ENCODE data around the gene UGT2B28. TPM values are rescaled to one million over a fixed set of nuclear protein-coding genes. Genes with fewer than 3 reads are reported as not detected.

UGT2B28 gene
- not detected in 2 replicates for polyA plus RNA-seq

DNA sequence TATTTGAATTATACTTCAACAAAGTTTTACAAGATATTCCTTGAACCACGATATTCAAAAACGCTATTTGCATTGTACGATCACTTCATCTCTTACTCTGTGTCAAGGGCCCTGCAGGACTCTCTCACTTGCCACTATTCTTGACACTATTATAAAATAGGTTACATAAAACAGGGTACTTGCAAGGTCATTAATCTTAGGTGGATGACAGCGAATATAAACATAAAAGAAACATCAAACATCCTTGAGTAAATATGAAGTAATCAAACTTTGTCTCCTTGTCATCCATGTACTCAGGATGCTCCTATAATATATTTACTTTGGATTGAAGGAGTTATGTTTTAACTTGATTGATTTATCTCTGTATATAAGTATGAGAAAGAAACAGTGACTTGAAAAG, at the start of gene UGT2B28:
TSS of gene UGT2B28 (plus strand) at position 395 of the 400 bp plus-strand sequence. CDS start 26 bp downstream, outside the sequence.

Other genes starting within 250 kb of the UGT2B28 start
- gene UGT2B7, start 184.0 kb upstream of the UGT2B28 start, polyA plus RNA-seq: not detected in 2 replicates
- gene UGT2B11, start 65.7 kb upstream of the UGT2B28 start, polyA plus RNA-seq: not detected in 2 replicates
- gene UGT2B4, start 215.4 kb downstream of the UGT2B28 start, polyA plus RNA-seq: not detected in 2 replicates